Embryonic facial prominence (tissue), 1 donor: Measurements from ENCODE around the gene NXPH4.

ENCODE experiments used
- DNase-seq: peaks from one replicate; pipeline ENCODE4 v3.0.0-alpha.2; 2016; ENCODE audit errors: extremely low spot score

The NXPH4 gene

GRCh38 chr12:57231276-57232021 is 14.9 kb downstream of the NXPH4 start:
- no peak for DNase-seq

GRCh38 chr12:57232156-57232756 is 15.7 kb downstream of the NXPH4 start:
- no peak for DNase-seq

- DNase-seq: no peak
Measured at GRCh38 chr12:57233357-57234232, 17.0 kb downstream of the NXPH4 start.

- no peak for DNase-seq
Measured at GRCh38 chr12:57234233-57234570, 17.6 kb downstream of the NXPH4 start.

- no peak for DNase-seq
Measured at GRCh38 chr12:57234571-57235016, 18.0 kb downstream of the NXPH4 start.

- DNase-seq: no peak
Measured at GRCh38 chr12:57235017-57235727, 18.6 kb downstream of the NXPH4 start.

GRCh38 chr12:57235728-57236131 is 19.1 kb downstream of the NXPH4 start:
- DNase-seq: no peak

GRCh38 chr12:57236201-57236924 is 19.8 kb downstream of the NXPH4 start:
- no peak for DNase-seq

GRCh38 chr12:57236925-57237595 is 20.5 kb downstream of the NXPH4 start:
- no peak for DNase-seq

GRCh38 chr12:57237596-57237931 is 21.0 kb downstream of the NXPH4 start:
- DNase-seq: no peak

- no peak for DNase-seq
Measured at GRCh38 chr12:57237932-57238853, 21.6 kb downstream of the NXPH4 start.

GRCh38 chr12:57238854-57239554 is 22.4 kb downstream of the NXPH4 start:
- DNase-seq: peak; percentile 54

GRCh38 chr12:57239587-57240065 is 23.0 kb downstream of the NXPH4 start:
- no peak for DNase-seq

GRCh38 chr12:57240066-57240921 is 23.7 kb downstream of the NXPH4 start:
- no peak for DNase-seq

- DNase-seq: no peak
Measured at GRCh38 chr12:57240926-57241401, 24.4 kb downstream of the NXPH4 start.

- no peak for DNase-seq
Measured at GRCh38 chr12:57241402-57242310, 25.1 kb downstream of the NXPH4 start.

GRCh38 chr12:57242329-57242690 is 25.7 kb downstream of the NXPH4 start:
- no peak for DNase-seq
